Measurements from ENCODE around the gene MLLT3.

- no peak for TF ChIP-seq CTCF (IDR thresholded peaks at IDR 0.05; ENCODE audit: low read depth, low read length)
- TF ChIP-seq EZH2phosphoT487 (IDR thresholded peaks at IDR 0.05; ENCODE audit: low read depth), result no peak
Observed at GRCh38 chr9:20303996-20304395, 318.3 kb downstream of the MLLT3 start.

All from OCI-LY3 (cell line).